Thyroid gland (tissue), 4 donors: ENCODE measurements around the gene GARNL3. TPM values are rescaled to one million over a fixed set of nuclear protein-coding genes. Genes with fewer than 3 reads are reported as not detected.
A peak's percentile ranks its signal among the peaks of the same experiment; 100 is the strongest.

Experiments
- DNase-seq, 2 donors: peaks; one replicate each; pipeline ENCODE4 v3.0.0-alpha.2; 2019
- H3K27ac ChIP-seq, 3 donors: fragments of 200-600 bp; sonication (generic); 1 replicate in 2 of 3; 2 replicates in 1 of 3; pipeline ENCODE4 v1.5.1; 2016 to 2019; ENCODE audit warnings: mild to moderate bottlenecking in 1 of 3, moderate library complexity in 1 of 3
- H3K27me3 ChIP-seq: fragments of 200-600 bp; sonication (generic); one replicate; pipeline ENCODE4 v1.5.1; 2019
- H3K36me3 ChIP-seq, 2 donors: fragments of 200-600 bp; sonication (generic); one replicate each; pipeline ENCODE4 v1.5.1; 2016 to 2019
- H3K4me1 ChIP-seq, 2 donors: fragments of 200-600 bp; sonication (generic); one replicate each; pipeline ENCODE4 v1.5.1; 2017 to 2019
- H3K4me3 ChIP-seq, 3 donors: fragments of 200-600 bp; sonication (generic); replicated peaks in 1 of 3; 1 replicate in 2 of 3; 2 replicates in 1 of 3; pipeline ENCODE4 v1.5.1; 2016; ENCODE audit warnings: mild to moderate bottlenecking in 1 of 3
- H3K9me3 ChIP-seq: fragments of 200-600 bp; sonication (generic); one replicate; pipeline ENCODE4 v1.5.1; 2017
- CTCF ChIP-seq, 6 experiments: fragments of 200-600 bp in 3 of 6; fragments of 450-650 bp in 3 of 6; sonication (generic) in 3 of 6; IDR thresholded peaks; one replicate each; pipeline ENCODE4 v1.5.1; 2016 to 2019; ENCODE audit warnings: antibody characterized with exemption in 6 of 6, mild to moderate bottlenecking in 2 of 6, inconsistent platforms in 1 of 6, moderate library complexity in 1 of 6
- POLR2A ChIP-seq, 2 donors: fragments of 450-650 bp; IDR thresholded peaks; one replicate each; pipeline ENCODE4 v1.6.1; 2017; ENCODE audit warnings: antibody characterized with exemption in 2 of 2, mild to moderate bottlenecking in 2 of 2, moderate library complexity in 1 of 2
- WGBS, 2 donors: methylation state at CpG; one replicate each; pipeline ENCODE4 v1.1.5; 2017; 5-methylcytosine and 5-hydroxymethylcytosine counted together
- intact Hi-C: fragments of 100-400 bp; cut with DNase I; formaldehyde crosslinking; loops from one replicate; pipeline ENCODE4 v1.15.1; 2023
- total RNA-seq, 4 donors: library from RNA; depleted of rRNA; stranded (reverse); fragments of >200 nt; gene quantifications; one replicate each; pipeline ENCODE4 v1.2.3, GENCODE V29; 2016

Gene GARNL3
- total RNA-seq, 4 donors from 2014 or later = 14.6 to 49.1 (median 20.1) TPM

DNA sequence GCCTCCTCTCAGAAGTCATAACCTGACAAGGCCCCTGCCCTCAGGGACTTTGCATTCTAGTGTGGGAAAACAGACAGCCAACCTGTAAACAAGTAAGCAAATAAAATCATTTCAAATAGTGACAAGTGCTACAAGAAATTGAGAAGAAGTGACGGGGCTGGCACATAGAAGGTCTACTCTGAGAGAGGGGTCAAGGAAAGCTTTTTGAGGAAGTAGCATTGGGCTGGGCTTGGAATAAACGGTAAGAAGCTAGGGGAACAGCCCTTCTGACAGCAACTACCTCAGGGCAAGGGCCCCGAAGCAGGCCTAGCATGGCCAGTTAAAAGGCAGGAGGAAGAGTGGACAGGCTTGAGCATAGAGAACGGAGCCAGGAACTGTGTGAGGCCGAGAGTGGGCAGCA lies 127.6 kb downstream of the GARNL3 start:
- WGBS, 2 donors = 83 to 90% methylated on average over 5 of the region's 5 CpGs
- no peak overlapping the region for H3K27ac ChIP-seq
- no peaks in the 10 kb centered on the region for H3K27me3 ChIP-seq
- TF ChIP-seq CTCF (IDR thresholded peaks at IDR 0.05) (no peak), POLR2A (IDR thresholded peaks at IDR 0.05) (no peak)
- no peak overlapping the region for H3K4me3 ChIP-seq
- H3K4me1 ChIP-seq = peaks cover 0 to 5% of the 10 kb centered on the region in 2 donors
- no peaks in the 10 kb centered on the region for H3K36me3 ChIP-seq
- intact Hi-C loops = loop anchor here (10.0 kb wide), 1 partner anchor 147 kb away; no protein-coding TSS in a partner anchor
- no peaks in the 10 kb centered on the region for H3K9me3 ChIP-seq
- no peak for DNase-seq

GRCh38 chr9:127392976-127393375 lies 128.4 kb downstream of the GARNL3 start:
- WGBS, 2 donors = 93 to 97% methylated on average over 5 of the region's 5 CpGs
- H3K27me3 ChIP-seq = no peaks in the 10 kb centered on the region
- no peak for DNase-seq
- TF ChIP-seq POLR2A (IDR thresholded peaks at IDR 0.05) (no peak), CTCF (IDR thresholded peaks at IDR 0.05) (no peak)
- no peaks in the 10 kb centered on the region for H3K36me3 ChIP-seq
- no peak overlapping the region for H3K27ac ChIP-seq
- intact Hi-C loops = loop anchor here (10.0 kb wide), 1 partner anchor 148 kb away; no protein-coding TSS in a partner anchor
- H3K4me1 ChIP-seq = peaks cover under 1 to 5% of the 10 kb centered on the region in 2 donors
- H3K4me3 ChIP-seq = no peak overlapping the region
- no peaks in the 10 kb centered on the region for H3K9me3 ChIP-seq

DNA sequence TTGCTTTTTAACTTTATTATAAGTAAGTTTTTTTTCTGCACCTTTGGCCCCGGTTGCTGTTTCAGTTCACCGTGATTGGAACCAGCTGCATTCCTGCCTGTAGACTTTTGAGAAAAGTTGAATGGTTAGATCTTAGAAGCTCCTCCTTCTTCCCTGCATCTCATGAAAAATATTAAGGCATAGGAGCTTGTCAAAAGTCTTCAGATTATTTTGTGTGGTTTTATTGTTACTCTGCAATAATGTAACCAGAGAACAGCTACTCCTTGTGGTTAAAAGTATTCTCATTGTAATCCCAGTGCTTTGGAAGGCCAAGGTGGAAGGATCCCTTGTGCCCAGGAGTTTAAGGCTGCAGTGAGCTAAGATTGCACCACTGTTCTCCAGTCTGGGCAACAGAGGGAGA lies 129.1 kb downstream of the GARNL3 start:
- Histone ChIP-seq H3K27me3 (no peaks in the 10 kb centered on the region), H3K9me3 (no peaks in the 10 kb centered on the region), H3K27ac (no peak overlapping the region), H3K4me1 (peaks cover 6 to 11% of the 10 kb centered on the region in 2 donors), H3K36me3 (no peaks in the 10 kb centered on the region), H3K4me3 (no peak overlapping the region)
- DNase-seq = no peak
- intact Hi-C loops = loop anchor here (10.0 kb wide), 1 partner anchor 149 kb away; no protein-coding TSS in a partner anchor
- TF ChIP-seq POLR2A (IDR thresholded peaks at IDR 0.05) = no peak
- no peak for TF ChIP-seq CTCF (IDR thresholded peaks at IDR 0.05)
- 70 to 72% methylated on average over 2 of the region's 2 CpGs for WGBS, 2 donors

DNA sequence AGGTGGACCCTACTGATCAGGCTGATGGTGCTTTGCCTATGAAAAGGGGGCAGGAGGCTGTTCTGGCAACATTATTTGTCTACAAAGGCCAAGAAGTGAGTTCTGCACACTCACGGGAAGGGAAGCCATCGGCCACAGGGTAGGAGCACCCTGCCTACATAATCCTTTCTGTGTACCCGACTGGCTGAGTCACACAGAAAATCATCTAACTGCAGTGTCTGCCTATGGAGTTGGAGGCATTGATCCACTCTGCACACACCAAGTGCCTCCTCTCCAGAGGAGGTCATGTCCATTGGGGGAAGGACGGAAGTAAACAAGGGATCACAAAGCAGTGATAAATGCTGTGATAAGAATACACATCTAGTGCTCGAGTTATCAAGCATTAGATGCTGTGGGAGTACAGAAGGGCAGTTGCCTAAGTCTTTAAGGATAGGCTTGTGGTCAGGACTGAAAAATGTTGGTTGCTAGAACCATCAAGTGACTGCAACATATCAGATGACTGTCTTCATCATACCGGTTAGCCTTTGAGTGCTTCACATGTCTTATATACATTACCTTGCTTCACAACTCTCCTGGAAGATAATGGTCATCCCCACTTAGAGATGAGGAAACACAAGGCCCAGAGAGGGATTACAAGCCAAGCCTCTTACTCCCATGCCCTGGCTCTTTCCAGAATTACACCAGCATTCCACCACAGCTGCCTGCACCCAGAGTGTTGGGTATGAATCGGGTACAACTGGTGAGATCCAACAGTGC lies 131.1 kb downstream of the GARNL3 start:
- intact Hi-C loops = loop anchor here (5.0 to 10.0 kb wide), 3 partner anchors 83 to 173 kb away; no protein-coding TSS in a partner anchor
- no peak for DNase-seq
- H3K4me3 ChIP-seq = peak overlapping the region in 1 of 3 donors; percentile 43
- H3K27me3 ChIP-seq = no peaks in the 10 kb centered on the region
- peaks cover 6 to 14% of the 10 kb centered on the region in 2 donors for H3K4me1 ChIP-seq
- no peaks in the 10 kb centered on the region for H3K36me3 ChIP-seq
- WGBS, 2 donors = 71 to 74% methylated on average over 7 of the region's 7 CpGs
- H3K27ac ChIP-seq = no peak overlapping the region
- H3K9me3 ChIP-seq = no peaks in the 10 kb centered on the region
- no peak for TF ChIP-seq CTCF (IDR thresholded peaks at IDR 0.05)
- TF ChIP-seq POLR2A (IDR thresholded peaks at IDR 0.05) = no peak

DNA sequence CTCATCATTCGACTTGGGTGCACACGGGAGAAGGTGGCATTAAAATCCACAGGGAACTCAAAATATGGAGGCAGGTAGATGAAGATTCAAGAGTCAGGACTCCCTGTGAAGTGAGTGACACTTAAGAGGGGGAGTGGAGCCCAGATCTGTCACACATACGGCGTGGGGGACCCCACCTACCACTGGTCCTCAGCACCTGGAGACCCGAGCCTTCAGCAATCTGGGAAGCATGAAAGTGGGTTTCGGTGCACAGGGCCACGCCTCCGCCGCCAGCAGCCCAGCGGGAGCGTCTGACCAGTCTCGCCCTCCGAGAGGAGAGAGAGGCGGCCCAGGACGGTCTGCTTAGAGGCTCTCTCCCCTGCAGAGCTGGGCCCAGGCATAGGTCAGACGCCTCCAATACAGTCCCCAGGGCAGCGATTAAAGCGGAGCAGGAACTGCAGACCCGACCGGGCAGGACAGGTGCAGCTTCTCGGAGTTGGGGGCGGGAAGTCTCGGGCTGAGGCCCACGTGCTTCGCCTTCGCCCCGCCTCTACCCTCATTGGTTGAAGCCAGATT lies 131.8 kb downstream of the GARNL3 start:
- H3K27me3 ChIP-seq = no peaks in the 10 kb centered on the region
- no peak overlapping the region for H3K27ac ChIP-seq
- WGBS, 2 donors = 5 to 8% methylated on average over 12 to 15 of the region's 27 CpGs
- peak overlapping the region; percentile 23 to 49 (median 43) for H3K4me3 ChIP-seq
- H3K4me1 ChIP-seq = peaks cover 6 to 14% of the 10 kb centered on the region in 2 donors
- intact Hi-C loops = loop anchor here (5.0 to 10.0 kb wide), 3 partner anchors 84 to 174 kb away; no protein-coding TSS in a partner anchor
- H3K9me3 ChIP-seq = no peaks in the 10 kb centered on the region
- DNase-seq = no peak
- TF ChIP-seq CTCF (IDR thresholded peaks at IDR 0.05) (no peak), POLR2A (IDR thresholded peaks at IDR 0.05) (no peak)
- H3K36me3 ChIP-seq = no peaks in the 10 kb centered on the region
